Measurements from ENCODE around the gene GSTP1.
"Not testable (repeated sequence)": the region's sequence is repeated elsewhere in the genome, so short reads cannot be mapped to it uniquely, and the experiment has no call there.

Gene GSTP1

GRCh38 chr11:67616431-67617242 is 33.0 kb downstream of the GSTP1 start:
- peak; percentile 48 for DNase-seq

- no peak for DNase-seq
These were observed 33.8 kb downstream of the GSTP1 start for GRCh38 chr11:67617243-67617953.

GRCh38 chr11:67618901-67619659 is 35.5 kb downstream of the GSTP1 start:
- peak; percentile 56 for DNase-seq

GRCh38 chr11:67619683-67620618 is 36.3 kb downstream of the GSTP1 start:
- peak; percentile 89 for DNase-seq

GRCh38 chr11:67620621-67621020 is 37.0 kb downstream of the GSTP1 start:
- peak; percentile 85 for DNase-seq

- DNase-seq: not testable (repeated sequence)
These were observed 38.3 kb downstream of the GSTP1 start for GRCh38 chr11:67621928-67622327.

- DNase-seq: not testable (repeated sequence)
These were observed 39.3 kb downstream of the GSTP1 start for GRCh38 chr11:67622905-67623304.

- DNase-seq: not testable (repeated sequence)
These were observed 40.2 kb downstream of the GSTP1 start for GRCh38 chr11:67623795-67624194.

GRCh38 chr11:67626131-67626833 is 42.7 kb downstream of the GSTP1 start:
- not testable (repeated sequence) for DNase-seq

- DNase-seq: no peak
These were observed 43.4 kb downstream of the GSTP1 start for GRCh38 chr11:67626970-67627369.

GRCh38 chr11:67627441-67627811 is 43.8 kb downstream of the GSTP1 start:
- DNase-seq: no peak

- DNase-seq: no peak
These were observed 44.4 kb downstream of the GSTP1 start for GRCh38 chr11:67627812-67628624.

- DNase-seq: no peak
These were observed 45.2 kb downstream of the GSTP1 start for GRCh38 chr11:67628710-67629385.

GRCh38 chr11:67629386-67630227 is 46.0 kb downstream of the GSTP1 start, which contains the start of gene NUDT8:
TSS of gene NUDT8 (minus strand) at chr11:67629937. CDS start at chr11:67629911, 26 bp downstream.
- DNase-seq: peak; percentile 90

GRCh38 chr11:67630228-67630942 is 46.8 kb downstream of the GSTP1 start:
- peak; percentile 100 for DNase-seq

- DNase-seq: no peak
These were observed 47.3 kb downstream of the GSTP1 start for GRCh38 chr11:67630943-67631331.

- DNase-seq: no peak
These were observed 47.8 kb downstream of the GSTP1 start for GRCh38 chr11:67631411-67631810.

GRCh38 chr11:67631853-67632174 is 48.2 kb downstream of the GSTP1 start:
- peak; percentile 50 for DNase-seq

Measured in islet precursor cell (in vitro differentiated cells).